Measurements from ENCODE around the gene XBP1.

GRCh38 chr22:28838971-28839370 is 38.6 kb upstream of the XBP1 start:
- TF ChIP-seq POLR2A (IDR thresholded peaks at IDR 0.05) = no peak
- TF ChIP-seq CTCF (IDR thresholded peaks at IDR 0.05) = no peak

Measured in esophagus squamous epithelium (tissue), 4 donors.